Measurements from ENCODE around the gene KCNB1. TPM values are rescaled to one million over a fixed set of nuclear protein-coding genes. Genes with fewer than 3 reads are reported as not detected.

Gene KCNB1
- total and polyA plus RNA-seq, 2 of the 4 experiments (the other 2 are of a cell fraction): 0.05 TPM; not detected in 1

DNA sequence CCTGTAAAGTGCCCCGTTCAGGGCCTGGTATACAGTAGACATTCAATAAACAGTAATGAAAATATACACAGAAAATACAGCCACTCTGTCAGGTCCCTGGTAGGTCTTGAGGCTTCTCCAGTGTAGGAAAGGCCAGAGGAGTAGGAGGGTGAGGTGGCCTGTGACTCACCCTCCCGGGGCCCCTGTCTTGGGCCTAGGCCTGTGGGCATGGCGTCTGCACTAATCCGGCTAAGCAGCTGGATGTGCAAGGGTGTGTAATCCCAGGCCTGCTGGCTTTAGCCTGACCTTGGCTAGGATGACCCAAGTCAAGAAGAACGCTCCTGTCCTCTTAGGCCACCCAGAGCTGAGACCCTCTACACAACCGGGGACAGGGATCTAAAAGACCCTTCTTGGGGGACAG, 84.9 kb downstream of the KCNB1 start:
- Histone ChIP-seq H3K14ac (replicated peaks; ENCODE audit: low read depth, low read length) (no peak overlapping the region), H3K4me2 (ENCODE audit: low read depth, low read length) (no peak overlapping the region), H3K4me1 (ENCODE audit: control insufficient read depth, insufficient read depth, low read length) (peaks cover 3% of the 10 kb centered on the region), H2AFZ (replicated peaks; ENCODE audit: low read length, poor library complexity) (no peak overlapping the region), H3K9me3 (ENCODE audit: control insufficient read depth, insufficient read depth, low read length) (peaks cover 1% of the 10 kb centered on the region; the same call in 1 of the 2 replicates), H2AK9ac (replicated peaks; ENCODE audit: low read depth, low read length, poor library complexity) (no peak overlapping the region), H4K8ac (ENCODE audit: low read depth in 2 of 2, low read length in 2 of 2) (no peak overlapping the region), H3K23ac (ENCODE audit: low read depth, low read length) (no peak overlapping the region), H2BK15ac (ENCODE audit: low read depth, low read length) (no peak overlapping the region), H3K27ac (ENCODE audit: insufficient read depth, low read length) (no peak overlapping the region), H4K91ac (ENCODE audit: insufficient read depth, low read depth, low read length) (no peak overlapping the region), H2AK5ac (ENCODE audit: low read depth, low read length) (no peak overlapping the region), H3K79me1 (ENCODE audit: low read depth in 1 of 2, low read length in 2 of 2) (no peaks in the 10 kb centered on the region), H3K4ac (ENCODE audit: low read depth, low read length) (no peak overlapping the region), H3K18ac (ENCODE audit: low read depth, low read length) (no peak overlapping the region), H3K4me3 (ENCODE audit: insufficient read depth, low read depth, low read length) (no peak overlapping the region), H2BK120ac (ENCODE audit: low read depth, low read length) (no peak overlapping the region), H3K27me3 (ENCODE audit: control insufficient read depth, insufficient read depth, low read length) (peaks cover 27% of the 10 kb centered on the region), H3K9me1 (ENCODE audit: insufficient read depth, low read length) (0 out of 2 replicates have a peak, but pooled peaks cover 2% of the 10 kb centered on the region), H2BK20ac (ENCODE audit: low read depth, low read length) (no peak overlapping the region), H3K56ac (ENCODE audit: extremely low read depth, insufficient read depth, low read length) (no peak overlapping the region), H2BK5ac (ENCODE audit: low read depth, low read length, poor library complexity, severe bottlenecking) (no peak overlapping the region), H4K5ac (ENCODE audit: low read depth, low read length) (no peak overlapping the region), H3K9ac (ENCODE audit: low read depth, low read length) (no peak overlapping the region), H3K36me3 (ENCODE audit: control insufficient read depth, insufficient read depth, low read length) (no peaks in the 10 kb centered on the region), H4K20me1 (ENCODE audit: insufficient read depth, low read length) (no peaks in the 10 kb centered on the region)
- in situ Hi-C loops (cut with MboI; ENCODE audit: low sequenced_read_pairs): no loop called here
- ChIA-PET CTCF (interaction anchor here (0.6 kb wide), 2 partner anchors 27 to 57 kb away, joined by 3 read pairs; no protein-coding TSS in a partner anchor), POLR2A (ENCODE audit: unreplicated experiment) (no interaction called here)
- no CpG with 5 or more reads among the region's 6 CpGs for WGBS, 2 experiments (ENCODE audit: extremely low coverage in 2 of 2, insufficient read length in 1 of 2)
- no TSS peak for BruUV-seq (replicated peaks)
- ATAC-seq (ENCODE audit: low read depth) (peak; percentile 50; the same call in 1 of the 2 replicates), DNase-seq (peak; percentile 25)
- intact Hi-C loops (cut with micrococcal nuclease): no loop called here
- no peak for TF ChIP-seq RAD21 (IDR thresholded peaks at IDR 0.05; ENCODE audit: low read length)
- TF ChIP-seq MAFK (IDR thresholded peaks at IDR 0.05; ENCODE audit: low read depth, low read length): no peak
- TF ChIP-seq MAZ (IDR thresholded peaks at IDR 0.05; ENCODE audit: borderline replicate concordance, low read depth, low read length): no peak
- TF ChIP-seq FOS (IDR thresholded peaks at IDR 0.05; ENCODE audit: low read depth, low read length): no peak
- TF ChIP-seq, protein P1, sequence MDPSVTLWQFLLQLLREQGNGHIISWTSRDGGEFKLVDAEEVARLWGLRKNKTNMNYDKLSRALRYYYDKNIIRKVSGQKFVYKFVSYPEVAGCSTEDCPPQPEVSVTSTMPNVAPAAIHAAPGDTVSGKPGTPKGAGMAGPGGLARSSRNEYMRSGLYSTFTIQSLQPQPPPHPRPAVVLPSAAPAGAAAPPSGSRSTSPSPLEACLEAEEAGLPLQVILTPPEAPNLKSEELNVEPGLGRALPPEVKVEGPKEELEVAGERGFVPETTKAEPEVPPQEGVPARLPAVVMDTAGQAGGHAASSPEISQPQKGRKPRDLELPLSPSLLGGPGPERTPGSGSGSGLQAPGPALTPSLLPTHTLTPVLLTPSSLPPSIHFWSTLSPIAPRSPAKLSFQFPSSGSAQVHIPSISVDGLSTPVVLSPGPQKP (IDR thresholded peaks at IDR 0.05; ENCODE audit: borderline replicate concordance, low read depth, low read length): no peak
- TF ChIP-seq RCOR1 (IDR thresholded peaks at IDR 0.05; ENCODE audit: insufficient replicate concordance, low read length): no peak
- dilution Hi-C loops (cut with HindIII; ENCODE audit: low sequenced_read_pairs, unreplicated experiment): no loop called here

All from IMR-90 (cell line).